Measurements from ENCODE around the gene MFSD11. TPM values are rescaled to one million over a fixed set of nuclear protein-coding genes. Genes with fewer than 3 reads are reported as not detected.

Gene MFSD11
- polyA plus RNA-seq, 1 donor from 2014 or later: 36.1 TPM

DNA sequence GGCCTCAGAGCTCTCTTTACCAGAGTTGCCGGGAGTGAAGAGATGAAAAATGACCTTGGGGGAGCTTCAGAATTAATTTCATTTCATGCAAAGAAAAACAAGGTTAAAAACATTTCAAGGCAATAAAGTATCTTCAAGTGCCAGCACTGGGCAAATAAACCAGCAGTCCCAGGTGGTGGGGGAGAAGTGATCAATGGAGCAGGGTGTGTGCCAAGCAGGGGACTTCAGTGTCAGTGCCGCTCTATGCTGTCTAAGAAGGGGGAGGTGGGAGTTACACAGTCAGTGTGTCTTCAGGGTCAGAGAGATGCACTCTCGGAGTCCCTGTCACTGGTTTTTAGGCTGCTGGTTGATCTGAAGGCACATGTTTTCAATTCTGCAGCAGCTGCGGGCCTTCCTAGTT lies 73.0 kb downstream of the MFSD11 start:
- Histone ChIP-seq H2AFZ (ENCODE audit: low read depth, low read length) (no peak overlapping the region), H3K27me3 (ENCODE audit: insufficient read depth, low read depth, low read length) (no peaks in the 10 kb centered on the region), H3K27ac (ENCODE audit: low read length) (no peak overlapping the region), H3K79me2 (replicated peaks; ENCODE audit: insufficient read depth, low read length) (no peaks in the 10 kb centered on the region), H3K36me3 (ENCODE audit: insufficient read depth, low read length) (no peaks in the 10 kb centered on the region), H4K20me1 (ENCODE audit: insufficient read depth) (no peaks in the 10 kb centered on the region), H3K9ac (ENCODE audit: low read length) (no peak overlapping the region), H3K9me2 (ENCODE audit: insufficient read depth, low read length) (no peaks in the 10 kb centered on the region), H3K9me3 (ENCODE audit: low read length) (no peaks in the 10 kb centered on the region), H3K4me2 (ENCODE audit: low read length) (no peak overlapping the region), H3F3A (ENCODE audit: insufficient read depth, low read length, poor library complexity, severe bottlenecking) (no peaks in the 10 kb centered on the region), H3K4me3 (ENCODE audit: low read length) (no peak overlapping the region)
- TF ChIP-seq TAF1 (IDR thresholded peaks at IDR 0.05; ENCODE audit: low read depth): no peak
- TF ChIP-seq, protein P1, sequence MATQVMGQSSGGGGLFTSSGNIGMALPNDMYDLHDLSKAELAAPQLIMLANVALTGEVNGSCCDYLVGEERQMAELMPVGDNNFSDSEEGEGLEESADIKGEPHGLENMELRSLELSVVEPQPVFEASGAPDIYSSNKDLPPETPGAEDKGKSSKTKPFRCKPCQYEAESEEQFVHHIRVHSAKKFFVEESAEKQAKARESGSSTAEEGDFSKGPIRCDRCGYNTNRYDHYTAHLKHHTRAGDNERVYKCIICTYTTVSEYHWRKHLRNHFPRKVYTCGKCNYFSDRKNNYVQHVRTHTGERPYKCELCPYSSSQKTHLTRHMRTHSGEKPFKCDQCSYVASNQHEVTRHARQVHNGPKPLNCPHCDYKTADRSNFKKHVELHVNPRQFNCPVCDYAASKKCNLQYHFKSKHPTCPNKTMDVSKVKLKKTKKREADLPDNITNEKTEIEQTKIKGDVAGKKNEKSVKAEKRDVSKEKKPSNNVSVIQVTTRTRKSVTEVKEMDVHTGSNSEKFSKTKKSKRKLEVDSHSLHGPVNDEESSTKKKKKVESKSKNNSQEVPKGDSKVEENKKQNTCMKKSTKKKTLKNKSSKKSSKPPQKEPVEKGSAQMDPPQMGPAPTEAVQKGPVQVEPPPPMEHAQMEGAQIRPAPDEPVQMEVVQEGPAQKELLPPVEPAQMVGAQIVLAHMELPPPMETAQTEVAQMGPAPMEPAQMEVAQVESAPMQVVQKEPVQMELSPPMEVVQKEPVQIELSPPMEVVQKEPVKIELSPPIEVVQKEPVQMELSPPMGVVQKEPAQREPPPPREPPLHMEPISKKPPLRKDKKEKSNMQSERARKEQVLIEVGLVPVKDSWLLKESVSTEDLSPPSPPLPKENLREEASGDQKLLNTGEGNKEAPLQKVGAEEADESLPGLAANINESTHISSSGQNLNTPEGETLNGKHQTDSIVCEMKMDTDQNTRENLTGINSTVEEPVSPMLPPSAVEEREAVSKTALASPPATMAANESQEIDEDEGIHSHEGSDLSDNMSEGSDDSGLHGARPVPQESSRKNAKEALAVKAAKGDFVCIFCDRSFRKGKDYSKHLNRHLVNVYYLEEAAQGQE (IDR thresholded peaks at IDR 0.05; ENCODE audit: borderline replicate concordance): no peak
- no peak for TF ChIP-seq EP300 (conservative IDR thresholded peaks at IDR 0.05; ENCODE audit: poor library complexity, severe bottlenecking)
- no peak for TF ChIP-seq SMC3 (conservative IDR thresholded peaks at IDR 0.05; ENCODE audit: poor library complexity)
- no peak for TF ChIP-seq EZH2 (IDR thresholded peaks at IDR 0.05; ENCODE audit: borderline replicate concordance, insufficient read depth, low read length, poor library complexity, severe bottlenecking)
- TF ChIP-seq POLR2AphosphoS5 (IDR thresholded peaks at IDR 0.05): no peak

DNA sequence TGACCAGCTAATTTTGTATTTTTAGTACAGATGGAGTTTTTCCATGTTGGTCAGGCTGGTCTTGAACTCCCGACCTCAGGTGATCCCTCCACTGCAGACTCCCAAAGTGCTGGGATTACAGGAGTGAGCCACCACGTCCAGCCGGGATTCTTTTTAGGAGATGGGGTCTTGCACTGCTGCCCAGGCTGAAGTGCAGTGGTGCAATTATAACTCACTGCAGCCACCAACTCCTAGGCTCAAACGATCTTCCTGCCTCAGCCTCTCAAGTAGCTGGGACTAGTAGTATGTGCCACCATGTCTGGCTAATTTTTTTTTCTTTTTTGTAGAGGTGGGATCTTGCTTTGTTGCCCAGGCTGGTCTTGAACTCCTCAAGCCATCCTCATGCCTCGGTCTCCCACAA lies 73.9 kb downstream of the MFSD11 start:
- H3K27me3 ChIP-seq (ENCODE audit: insufficient read depth, low read depth, low read length): no peaks in the 10 kb centered on the region
- H3K4me2 ChIP-seq (ENCODE audit: low read length): no peak overlapping the region
- H4K20me1 ChIP-seq (ENCODE audit: insufficient read depth): no peaks in the 10 kb centered on the region
- H3F3A ChIP-seq (ENCODE audit: insufficient read depth, low read length, poor library complexity, severe bottlenecking): no peaks in the 10 kb centered on the region
- H3K27ac ChIP-seq (ENCODE audit: low read length): no peak overlapping the region
- H3K4me3 ChIP-seq (ENCODE audit: low read length): no peak overlapping the region
- TF ChIP-seq EP300 (conservative IDR thresholded peaks at IDR 0.05; ENCODE audit: poor library complexity, severe bottlenecking): no peak
- H2AFZ ChIP-seq (ENCODE audit: low read depth, low read length): no peak overlapping the region
- H3K9me2 ChIP-seq (ENCODE audit: insufficient read depth, low read length): no peaks in the 10 kb centered on the region
- no peaks in the 10 kb centered on the region for H3K9me3 ChIP-seq (ENCODE audit: low read length)
- no peaks in the 10 kb centered on the region for H3K79me2 ChIP-seq (replicated peaks; ENCODE audit: insufficient read depth, low read length)
- no peak overlapping the region for H3K9ac ChIP-seq (ENCODE audit: low read length)
- no peaks in the 10 kb centered on the region for H3K36me3 ChIP-seq (ENCODE audit: insufficient read depth, low read length)

DNA sequence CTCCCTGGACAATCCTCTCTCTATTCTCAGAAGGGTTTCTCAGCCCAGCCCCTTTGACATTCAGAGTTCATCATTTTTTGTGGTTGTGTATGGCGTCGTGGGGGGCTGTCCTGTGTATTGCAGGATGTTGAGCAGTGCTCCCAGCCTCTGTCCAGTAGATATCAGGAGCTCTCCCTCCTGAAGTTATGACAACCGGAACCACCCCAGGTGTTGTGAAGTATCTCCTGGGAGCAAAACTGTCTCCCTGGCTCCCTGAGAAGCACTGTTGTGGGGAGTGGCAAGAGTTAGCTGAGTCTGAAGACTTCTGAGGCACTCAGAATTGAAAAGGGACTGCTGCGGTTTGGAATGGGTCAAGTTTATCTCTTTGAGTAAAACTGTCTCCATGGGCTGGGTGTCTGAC lies 74.3 kb downstream of the MFSD11 start:
- no peak overlapping the region for H3K27ac ChIP-seq (ENCODE audit: low read length)
- no peaks in the 10 kb centered on the region for H3K36me3 ChIP-seq (ENCODE audit: insufficient read depth, low read length)
- H3K27me3 ChIP-seq (ENCODE audit: insufficient read depth, low read depth, low read length): no peaks in the 10 kb centered on the region
- no peak overlapping the region for H3K9ac ChIP-seq (ENCODE audit: low read length)
- TF ChIP-seq TAF1 (IDR thresholded peaks at IDR 0.05; ENCODE audit: low read depth): no peak
- no peak for TF ChIP-seq SMC3 (conservative IDR thresholded peaks at IDR 0.05; ENCODE audit: poor library complexity)
- no peak for TF ChIP-seq MXI1 (conservative IDR thresholded peaks at IDR 0.05; ENCODE audit: poor library complexity, severe bottlenecking)
- TF ChIP-seq, protein P1 (IDR thresholded peaks at IDR 0.05; ENCODE audit: borderline replicate concordance): no peak
- no peak for TF ChIP-seq EZH2 (IDR thresholded peaks at IDR 0.05; ENCODE audit: borderline replicate concordance, insufficient read depth, low read length, poor library complexity, severe bottlenecking)
- TF ChIP-seq, protein P2, sequence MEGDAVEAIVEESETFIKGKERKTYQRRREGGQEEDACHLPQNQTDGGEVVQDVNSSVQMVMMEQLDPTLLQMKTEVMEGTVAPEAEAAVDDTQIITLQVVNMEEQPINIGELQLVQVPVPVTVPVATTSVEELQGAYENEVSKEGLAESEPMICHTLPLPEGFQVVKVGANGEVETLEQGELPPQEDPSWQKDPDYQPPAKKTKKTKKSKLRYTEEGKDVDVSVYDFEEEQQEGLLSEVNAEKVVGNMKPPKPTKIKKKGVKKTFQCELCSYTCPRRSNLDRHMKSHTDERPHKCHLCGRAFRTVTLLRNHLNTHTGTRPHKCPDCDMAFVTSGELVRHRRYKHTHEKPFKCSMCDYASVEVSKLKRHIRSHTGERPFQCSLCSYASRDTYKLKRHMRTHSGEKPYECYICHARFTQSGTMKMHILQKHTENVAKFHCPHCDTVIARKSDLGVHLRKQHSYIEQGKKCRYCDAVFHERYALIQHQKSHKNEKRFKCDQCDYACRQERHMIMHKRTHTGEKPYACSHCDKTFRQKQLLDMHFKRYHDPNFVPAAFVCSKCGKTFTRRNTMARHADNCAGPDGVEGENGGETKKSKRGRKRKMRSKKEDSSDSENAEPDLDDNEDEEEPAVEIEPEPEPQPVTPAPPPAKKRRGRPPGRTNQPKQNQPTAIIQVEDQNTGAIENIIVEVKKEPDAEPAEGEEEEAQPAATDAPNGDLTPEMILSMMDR (IDR thresholded peaks at IDR 0.05; ENCODE audit: poor library complexity, severe bottlenecking): no peak
- H3F3A ChIP-seq (ENCODE audit: insufficient read depth, low read length, poor library complexity, severe bottlenecking): no peaks in the 10 kb centered on the region
- no peak overlapping the region for H3K4me3 ChIP-seq (ENCODE audit: low read length)
- H3K9me3 ChIP-seq (ENCODE audit: low read length): no peaks in the 10 kb centered on the region
- no peaks in the 10 kb centered on the region for H3K9me2 ChIP-seq (ENCODE audit: insufficient read depth, low read length)
- H4K20me1 ChIP-seq (ENCODE audit: insufficient read depth): no peaks in the 10 kb centered on the region
- no peak overlapping the region for H2AFZ ChIP-seq (ENCODE audit: low read depth, low read length)
- no peaks in the 10 kb centered on the region for H3K79me2 ChIP-seq (replicated peaks; ENCODE audit: insufficient read depth, low read length)
- H3K4me2 ChIP-seq (ENCODE audit: low read length): no peak overlapping the region

Data from neural cell (in vitro differentiated cells).